HCT116 (cell line): Measurements from ENCODE around the gene GLYR1. TPM values are rescaled to one million over a fixed set of nuclear protein-coding genes. Genes with fewer than 3 reads are reported as not detected.
A peak's percentile ranks its signal among the peaks of the same experiment; 100 is the strongest.

ENCODE experiments used
- ATAC-seq: fragments of 200-7000 bp; cut with Tn5 transposase; 2 replicates; pipeline ENCODE4 v1.9.1; 2020; ENCODE audit warnings: mild to moderate bottlenecking, moderate library complexity
- BruUV-seq: library from RNA; stranded (reverse); fragments of 400-500 nt; replicated peaks from 2 replicates; lab custom pipeline; 2021; lab: Mats Ljungman, UMichigan
- CTCF ChIA-PET: fragments of 300-600 bp; sonication (Branson Sonifier 250); formaldehyde crosslinking; loops from one replicate; lab custom pipeline; 2021; ENCODE audit warnings: antibody characterized with exemption; lab: Charles Lee
- POLR2A ChIA-PET: fragments of 300-600, 350-600 bp; sonication (Branson Sonifier 250); formaldehyde crosslinking; loops from one replicate; lab custom pipeline; 2021; ENCODE audit warnings: antibody characterized with exemption; lab: Charles Lee
- RAD21 ChIA-PET, 2 experiments: fragments of 300-600 bp; sonication (Branson Sonifier 250); formaldehyde crosslinking; loops; one replicate each; lab custom pipeline; 2023; ENCODE audit warnings: low total read pairs in 2 of 2; ENCODE audit not compliant: uncharacterized antibody in 2 of 2, unreplicated experiment in 2 of 2, low non-redundant PET in 1 of 2; lab: Charles Lee
- DNase-seq: peaks from one replicate; pipeline ENCODE4 v3.0.0-alpha.2; 2010; ENCODE audit warnings: low read depth, low spot score
- H2AFZ ChIP-seq: fragments of 200-600 bp; shearing (Covaris generic), sonication (generic); 2 replicates; pipeline ENCODE4 v1.6.1; 2017; ENCODE audit warnings: low read depth, mixed run types, mixed read lengths, antibody characterized with exemption, low read length; ENCODE audit not compliant: poor library complexity, severe bottlenecking
- H3K27ac ChIP-seq: 2 replicates; pipeline ENCODE4 v1.5.1; 2012; ENCODE audit warnings: low read depth, low read length
- H3K27me3 ChIP-seq: fragments of 200-600 bp; sonication (generic); 2 replicates; pipeline ENCODE4 v1.6.1; 2016; ENCODE audit warnings: mixed run types, low read length, mixed read lengths; ENCODE audit not compliant: insufficient read depth
- H3K36me3 ChIP-seq, 2 experiments: fragments of 200-500 bp in 1 of 2; fragments of 200-600 bp in 1 of 2; sonication (Bioruptor generic) in 1 of 2; sonication (generic) in 1 of 2; 2 replicates each; pipeline versions ENCODE4 v1.5.1 to v1.6.1; 2014 to 2016; ENCODE audit warnings: low read length in 2 of 2, inconsistent platforms in 1 of 2, mixed read lengths in 1 of 2, mixed run types in 1 of 2; ENCODE audit not compliant: insufficient read depth in 2 of 2, control insufficient read depth in 1 of 2
- H3K4me1 ChIP-seq, 2 experiments: fragments of 200-600 bp in 1 of 2; sonication (generic) in 1 of 2; 2 replicates each; pipeline versions ENCODE4 v1.5.1 to v1.6.1; 2012 to 2017; ENCODE audit warnings: low read length in 2 of 2, inconsistent platforms in 1 of 2, mild to moderate bottlenecking in 1 of 2, mixed read lengths in 1 of 2, mixed run types in 1 of 2, moderate library complexity in 1 of 2; ENCODE audit not compliant: insufficient read depth in 2 of 2, control insufficient read depth in 1 of 2
- H3K4me2 ChIP-seq: fragments of 200-600 bp; sonication (generic); 2 replicates; pipeline ENCODE4 v1.6.1; 2017; ENCODE audit warnings: mixed run types, low read length, mixed read lengths
- H3K4me3 ChIP-seq, 2 experiments: fragments of 200-600 bp in 1 of 2; sonication (generic) in 1 of 2; replicated peaks in 1 of 2; 2 replicates each; pipeline ENCODE4 v1.5.1; 2011 to 2016; ENCODE audit warnings: low read length in 2 of 2, control low read depth in 1 of 2, low read depth in 1 of 2, mild to moderate bottlenecking in 1 of 2, mixed read lengths in 1 of 2, mixed run types in 1 of 2
- H3K79me2 ChIP-seq: fragments of 200-600 bp; sonication (generic); 2 replicates; pipeline ENCODE4 v1.6.1; 2017; ENCODE audit warnings: mild to moderate bottlenecking, mixed run types, low read length, moderate library complexity, mixed read lengths; ENCODE audit not compliant: insufficient read depth
- H3K9ac ChIP-seq: fragments of 200-600 bp; sonication (generic); 2 replicates; pipeline ENCODE4 v1.6.1; 2016; ENCODE audit warnings: low read length, mixed read lengths
- H3K9me2 ChIP-seq: fragments of 200-600 bp; sonication (generic), shearing (Covaris generic); 2 replicates; pipeline ENCODE4 v1.6.1; 2017; ENCODE audit warnings: mixed run types, mild to moderate bottlenecking, moderate library complexity; ENCODE audit not compliant: insufficient read depth
- H3K9me3 ChIP-seq, 2 experiments: fragments of 200-500 bp in 1 of 2; fragments of 200-600 bp in 1 of 2; sonication (Bioruptor generic) in 1 of 2; sonication (generic) in 1 of 2; 2 replicates each; pipeline ENCODE4 v1.6.1; 2014 to 2017; ENCODE audit warnings: low read length in 2 of 2, mixed read lengths in 2 of 2, inconsistent platforms in 1 of 2, low read depth in 1 of 2, mild to moderate bottlenecking in 1 of 2, mixed run types in 1 of 2, moderate library complexity in 1 of 2; ENCODE audit not compliant: control insufficient read depth in 1 of 2, insufficient read depth in 1 of 2
- H4K20me1 ChIP-seq: fragments of 200-600 bp; sonication (generic), shearing (Covaris generic); 2 replicates; pipeline ENCODE4 v1.6.1; 2017; ENCODE audit warnings: mixed run types, mild to moderate bottlenecking, moderate library complexity; ENCODE audit not compliant: insufficient read depth
- CEBPB ChIP-seq: IDR thresholded peaks from 2 replicates; pipeline ENCODE4 v1.6.1; 2012; ENCODE audit warnings: low read depth
- CTCF ChIP-seq, 3 experiments: fragments of 200-600 bp in 1 of 3; sonication (generic) in 1 of 3; IDR thresholded peaks in 2 of 3; conservative IDR thresholded peaks in 1 of 3; 2 replicates each; pipeline ENCODE4 v1.5.1; 2012 to 2017; ENCODE audit warnings: low read depth in 2 of 3, low read length in 2 of 3, antibody characterized with exemption in 1 of 3, borderline replicate concordance in 1 of 3, control low read depth in 1 of 3, mild to moderate bottlenecking in 1 of 3, mixed read lengths in 1 of 3, mixed run types in 1 of 3, moderate library complexity in 1 of 3; ENCODE audit not compliant: insufficient read depth in 1 of 3
- EGR1 ChIP-seq: IDR thresholded peaks from 2 replicates; pipeline ENCODE4 v1.6.1; 2012; ENCODE audit warnings: low read depth
- ELF1 ChIP-seq: IDR thresholded peaks from 2 replicates; pipeline ENCODE4 v1.6.1; 2012; ENCODE audit warnings: low read depth, borderline replicate concordance
- EZH2 ChIP-seq: fragments of 200-600 bp; sonication (generic); IDR thresholded peaks from 2 replicates; pipeline ENCODE4 v1.6.1; 2017; ENCODE audit warnings: antibody characterized with exemption, mixed run types
- FOSL1 ChIP-seq: IDR thresholded peaks from 2 replicates; pipeline ENCODE4 v1.6.1; 2012; ENCODE audit warnings: low read depth
- JUND ChIP-seq: IDR thresholded peaks from 2 replicates; pipeline ENCODE4 v1.6.1; 2012
- MAX ChIP-seq: IDR thresholded peaks from 2 replicates; pipeline ENCODE4 v1.6.1; 2012
- POLR2A ChIP-seq: IDR thresholded peaks from 2 replicates; pipeline ENCODE4 v1.7.0; 2011; ENCODE audit warnings: borderline replicate concordance; ENCODE audit not compliant: insufficient read depth, insufficient read length; ENCODE audit errors: extremely low read depth
- POLR2AphosphoS5 ChIP-seq: IDR thresholded peaks from 2 replicates; pipeline ENCODE4 v1.6.1; 2011; ENCODE audit warnings: mild to moderate bottlenecking, low read depth, low read length, moderate library complexity
- REST ChIP-seq: IDR thresholded peaks from 2 replicates; pipeline ENCODE4 v1.6.1; 2012; ENCODE audit warnings: low read depth
- SIN3A ChIP-seq: IDR thresholded peaks from 2 replicates; pipeline ENCODE4 v1.6.1; 2012; ENCODE audit warnings: low read depth
- SP1 ChIP-seq: IDR thresholded peaks from 2 replicates; pipeline ENCODE4 v1.6.1; 2012; ENCODE audit warnings: low read depth
- YY1 ChIP-seq: IDR thresholded peaks from 2 replicates; pipeline ENCODE4 v1.6.1; 2011; ENCODE audit warnings: low read length, low read depth, moderate library complexity, mild to moderate bottlenecking; ENCODE audit not compliant: insufficient replicate concordance; ENCODE audit errors: extremely low read depth
- ZBTB33 ChIP-seq: IDR thresholded peaks from 2 replicates; pipeline ENCODE4 v1.6.1; 2011; ENCODE audit warnings: mild to moderate bottlenecking, low read length, moderate library complexity; ENCODE audit not compliant: insufficient replicate concordance; ENCODE audit errors: extremely low read depth
- ZFX ChIP-seq: fragments of 450-650 bp; IDR thresholded peaks from 2 replicates; pipeline ENCODE4 v1.6.1; 2017
- intact Hi-C: fragments of 100-400 bp; cut with micrococcal nuclease; formaldehyde crosslinking; loops from 2 replicates; pipeline ENCODE4 v1.10.0; 2022
- total RNA-seq: library from RNA; stranded (reverse); gene quantifications from one replicate; pipeline ENCODE4 v1.2.1, GENCODE V29; 2021; ENCODE audit not compliant: unreplicated experiment

GLYR1 gene
- total RNA-seq, 1 experiment from 2014 or later: 50.0 TPM

GRCh38 chr16:4766875-4767628 is 80.0 kb downstream of the GLYR1 start, which contains the start of gene ZNF500:
ZNF500 (minus strand) TSS chr16:4767162; CDS start chr16:4765978, 1,184 bp downstream.
- peak within 1 kb of the TSS; percentile 56 for H3K27ac ChIP-seq

More at GRCh38 chr16:4766875-4767628, 80.0 kb downstream of the GLYR1 start, which contains the start of gene ZNF500:
- H3K9ac ChIP-seq: peak within 1 kb of the TSS; percentile 91
- DNase-seq (peak; percentile 90), ATAC-seq (peak; percentile 87)
- intact Hi-C loops: loop anchor here (2.0 to 5.0 kb wide), 2 partner anchors 32 to 180 kb away; partner anchors contain the start of genes ANKS3 and DNAAF8
- BruUV-seq: no TSS peak
- peak within 1 kb of the TSS; percentile 82 for H3K4me2 ChIP-seq
- ChIA-PET POLR2A (interaction anchor here (0.7 kb wide), 1 partner anchor 547 kb away, joined by 3 read pairs; no protein-coding TSS in a partner anchor), RAD21 (interaction anchor here in 1 of 2 experiments (1.2 kb wide), 1 partner anchor 36 kb away, joined by 3 read pairs; the partner anchor contains the start of gene ROGDI), CTCF (no interaction called here)
- H3K9me2 ChIP-seq: no peaks in the 10 kb centered on the region
- H2AFZ ChIP-seq: no peak within 1 kb of the TSS
- H3K79me2 ChIP-seq: peaks cover 21% of the 10 kb centered on the region; the same call in 1 of the 2 replicates
- TF ChIP-seq ZFX: peak; percentile 99; the same call in 1 of the 2 replicates
- TF ChIP-seq EZH2: no peak
- peak; percentile 74 for TF ChIP-seq SIN3A
- peak; percentile 86 for TF ChIP-seq MAX
- TF ChIP-seq FOSL1: no peak
- TF ChIP-seq POLR2AphosphoS5: peak; percentile 80
- peak; percentile 80 for TF ChIP-seq EGR1
- TF ChIP-seq CTCF (IDR thresholded peaks at IDR 0.05 in 2 of 3, conservative IDR thresholded peaks at IDR 0.05 in 1 of 3; ENCODE audit: borderline replicate concordance in 1 of 3, insufficient read depth in 1 of 3, low read depth in 2 of 3, low read length in 2 of 3): no peak
- no peak for TF ChIP-seq REST
- peak; percentile 51 for TF ChIP-seq ZBTB33
- TF ChIP-seq CEBPB: no peak
- TF ChIP-seq POLR2A: peak; percentile 81
- TF ChIP-seq YY1: no peak
- no peak for TF ChIP-seq ELF1
- TF ChIP-seq SP1: peak; percentile 94
- no peak for TF ChIP-seq JUND
- no peaks in the 10 kb centered on the region for H3K27me3 ChIP-seq
- peak within 1 kb of the TSS; percentile 92 to 93 for H3K4me3 ChIP-seq
- no peaks in the 10 kb centered on the region for H4K20me1 ChIP-seq
- H3K4me1 ChIP-seq: peaks cover 12 to 23% of the 10 kb centered on the region in 2 experiments
- H3K36me3 ChIP-seq: peaks cover 8 to 10% of the 10 kb centered on the region in 2 experiments; a peak in 3 of 4 replicates
- H3K9me3 ChIP-seq: no peaks in the 10 kb centered on the region
